Mesendoderm (in vitro differentiated cells): ENCODE data around the gene PCDHB11.
"Not testable (repeated sequence)": the region's sequence is repeated elsewhere in the genome, so short reads cannot be mapped to it uniquely, and the experiment has no call there.

ENCODE experiments used
- DNase-seq: peaks from one replicate; pipeline ENCODE4 v3.0.0; 2013
- H2AK5ac ChIP-seq: 2 replicates; pipeline ENCODE4 v1.6.1; 2013; ENCODE audit warnings: low read length, inconsistent platforms
- H2BK120ac ChIP-seq: 2 replicates; pipeline ENCODE4 v1.6.1; 2013; ENCODE audit warnings: low read depth, mild to moderate bottlenecking, low read length, moderate library complexity, mixed read lengths
- H2BK15ac ChIP-seq: replicated peaks from 2 replicates; pipeline ENCODE4 v1.6.1; 2013; ENCODE audit warnings: low read depth, mild to moderate bottlenecking, moderate library complexity
- H2BK5ac ChIP-seq: 2 replicates; pipeline ENCODE4 v1.6.1; 2013; ENCODE audit warnings: low read length, inconsistent platforms
- H3K18ac ChIP-seq: 2 replicates; pipeline ENCODE4 v1.6.1; 2013; ENCODE audit warnings: mild to moderate bottlenecking, low read length, mixed read lengths
- H3K23ac ChIP-seq: one replicate; pipeline ENCODE4 v1.6.1; 2013; ENCODE audit warnings: low read length
- H3K27ac ChIP-seq: 2 replicates; pipeline ENCODE4 v1.5.1; 2013; ENCODE audit warnings: low read depth, mild to moderate bottlenecking, inconsistent platforms, low read length, moderate library complexity
- H3K27me3 ChIP-seq: 2 replicates; pipeline ENCODE4 v1.6.1; 2013; ENCODE audit warnings: low read length, control low read depth, mild to moderate bottlenecking, inconsistent platforms; ENCODE audit not compliant: insufficient read depth, poor library complexity
- H3K36me3 ChIP-seq: 2 replicates; pipeline ENCODE4 v1.6.1; 2013; ENCODE audit warnings: low read length, inconsistent platforms; ENCODE audit not compliant: control insufficient read depth, insufficient read depth
- H3K4ac ChIP-seq: one replicate; pipeline ENCODE4 v1.6.1; 2013; ENCODE audit warnings: low read depth, mild to moderate bottlenecking, low read length, moderate library complexity
- H3K4me1 ChIP-seq: 2 replicates; pipeline ENCODE4 v1.6.1; 2013; ENCODE audit warnings: low read depth, low read length, inconsistent platforms; ENCODE audit not compliant: control insufficient read depth
- H3K4me2 ChIP-seq: 2 replicates; pipeline ENCODE4 v1.6.1; 2013; ENCODE audit warnings: low read length
- H3K4me3 ChIP-seq: 2 replicates; pipeline ENCODE4 v1.5.1; 2013; ENCODE audit warnings: mild to moderate bottlenecking, low read length
- H3K56ac ChIP-seq: one replicate; pipeline ENCODE4 v1.6.1; 2013; ENCODE audit warnings: low read length
- H3K79me1 ChIP-seq: 2 replicates; pipeline ENCODE4 v1.6.1; 2013; ENCODE audit warnings: low read length, inconsistent platforms
- H3K79me2 ChIP-seq: 2 replicates; pipeline ENCODE4 v1.6.1; 2013; ENCODE audit warnings: mild to moderate bottlenecking, low read length; ENCODE audit not compliant: control insufficient read depth, insufficient read depth
- H3K9ac ChIP-seq: 2 replicates; pipeline ENCODE4 v1.6.1; 2013; ENCODE audit warnings: low read length, inconsistent platforms
- H4K5ac ChIP-seq: one replicate; pipeline ENCODE4 v1.6.1; 2013; ENCODE audit warnings: low read length
- H4K8ac ChIP-seq: one replicate; pipeline ENCODE4 v1.6.1; 2013; ENCODE audit warnings: low read depth, mild to moderate bottlenecking, control low read depth, low read length, moderate library complexity
- WGBS: extraction: QIAGEN DNeasy Blood & Tissue Kit; methylation state at CpG from one replicate; pipeline ENCODE4 v1.1.7; 2013; ENCODE audit warnings: low lambda C conversion rate, missing lambda C conversion rate; ENCODE audit not compliant: insufficient coverage; ENCODE audit errors: extremely low coverage; 5-methylcytosine and 5-hydroxymethylcytosine counted together

Gene PCDHB11

GRCh38 chr5:141216035-141216434, 16.6 kb downstream of the PCDHB11 start:
- H3K4me1 ChIP-seq, H3K18ac ChIP-seq, H3K27me3 ChIP-seq, H3K36me3 ChIP-seq, H2BK120ac ChIP-seq, H3K79me1 ChIP-seq, H3K4me2 ChIP-seq, H4K5ac ChIP-seq, H4K8ac ChIP-seq, H2BK5ac ChIP-seq, H3K4me3 ChIP-seq, H3K56ac ChIP-seq, H3K23ac ChIP-seq, H3K27ac ChIP-seq, H2BK15ac ChIP-seq, H3K9ac ChIP-seq, H3K4ac ChIP-seq, H2AK5ac ChIP-seq, DNase-seq, H3K79me2 ChIP-seq: not testable (repeated sequence)
- no CpG with 5 or more reads among the region's 26 CpGs for WGBS

GRCh38 chr5:141223112-141223783, 23.8 kb downstream of the PCDHB11 start, which contains the start of gene PCDHB14:
PCDHB14 (plus strand) TSS chr5:141223343; CDS start chr5:141223506, 163 bp downstream.
- no peaks in the 10 kb centered on the region for H3K27me3 ChIP-seq
- peak within 1 kb of the TSS; percentile 71 for H3K56ac ChIP-seq
- DNase-seq: peak; percentile 86
- no peak within 1 kb of the TSS for H4K5ac ChIP-seq
- peak within 1 kb of the TSS; percentile 81 for H3K4ac ChIP-seq
- no peaks in the 10 kb centered on the region for H3K79me2 ChIP-seq
- no peaks in the 10 kb centered on the region for H3K4me1 ChIP-seq
- no peak within 1 kb of the TSS for H2BK15ac ChIP-seq
- H2BK120ac ChIP-seq: no peak within 1 kb of the TSS
- H3K23ac ChIP-seq: no peak within 1 kb of the TSS
- H4K8ac ChIP-seq: no peak within 1 kb of the TSS
- no peak within 1 kb of the TSS for H3K4me2 ChIP-seq
- no peak within 1 kb of the TSS for H2BK5ac ChIP-seq
- WGBS: no CpG with 5 or more reads among the region's 15 CpGs
- H2AK5ac ChIP-seq: no peak within 1 kb of the TSS
- no peaks in the 10 kb centered on the region for H3K79me1 ChIP-seq
- no peak within 1 kb of the TSS for H3K27ac ChIP-seq
- H3K18ac ChIP-seq: peak within 1 kb of the TSS; percentile 90
- H3K9ac ChIP-seq: peak within 1 kb of the TSS; percentile 54
- H3K36me3 ChIP-seq: no peaks in the 10 kb centered on the region
- H3K4me3 ChIP-seq: no peak within 1 kb of the TSS

- H3K79me1 ChIP-seq, H3K27me3 ChIP-seq, H3K18ac ChIP-seq, H3K27ac ChIP-seq, H3K56ac ChIP-seq, H4K8ac ChIP-seq, H4K5ac ChIP-seq, H3K23ac ChIP-seq, H2BK5ac ChIP-seq, H3K4me3 ChIP-seq, H3K4ac ChIP-seq, H2AK5ac ChIP-seq, H3K4me2 ChIP-seq, H3K79me2 ChIP-seq, H2BK15ac ChIP-seq, H3K9ac ChIP-seq, DNase-seq, H3K36me3 ChIP-seq, H2BK120ac ChIP-seq, H3K4me1 ChIP-seq: not testable (repeated sequence)
- no CpG with 5 or more reads among the region's 40 CpGs for WGBS
These were observed 25.4 kb downstream of the PCDHB11 start for GRCh38 chr5:141224844-141225243.

- H2BK15ac ChIP-seq, H3K23ac ChIP-seq, H3K56ac ChIP-seq, DNase-seq, H3K18ac ChIP-seq, H2AK5ac ChIP-seq, H3K27ac ChIP-seq, H3K79me2 ChIP-seq, H4K8ac ChIP-seq, H2BK5ac ChIP-seq, H3K36me3 ChIP-seq, H3K9ac ChIP-seq, H3K4me2 ChIP-seq, H3K4me1 ChIP-seq, H3K4ac ChIP-seq, H3K4me3 ChIP-seq, H4K5ac ChIP-seq, H3K27me3 ChIP-seq, H3K79me1 ChIP-seq, H2BK120ac ChIP-seq: not testable (repeated sequence)
- no CpG with 5 or more reads among the region's 30 CpGs for WGBS
These were observed 26.0 kb downstream of the PCDHB11 start for GRCh38 chr5:141225421-141225820.

GRCh38 chr5:141234109-141234667, 34.8 kb downstream of the PCDHB11 start:
- H3K79me2 ChIP-seq: no peaks in the 10 kb centered on the region
- no peaks in the 10 kb centered on the region for H3K4me1 ChIP-seq
- no peak overlapping the region for H3K18ac ChIP-seq
- no peaks in the 10 kb centered on the region for H3K36me3 ChIP-seq
- H3K79me1 ChIP-seq: no peaks in the 10 kb centered on the region
- no peak overlapping the region for H2BK5ac ChIP-seq
- H3K9ac ChIP-seq: no peak overlapping the region
- H2BK120ac ChIP-seq: no peak overlapping the region
- WGBS: no CpG with 5 or more reads among the region's 15 CpGs
- H3K4me3 ChIP-seq: no peak overlapping the region
- peak; percentile 11 for DNase-seq
- H3K4ac ChIP-seq: no peak overlapping the region
- H3K56ac ChIP-seq: no peak overlapping the region
- no peak overlapping the region for H2AK5ac ChIP-seq
- no peak overlapping the region for H2BK15ac ChIP-seq
- H4K8ac ChIP-seq: no peak overlapping the region
- no peak overlapping the region for H3K4me2 ChIP-seq
- H3K23ac ChIP-seq: no peak overlapping the region
- no peak overlapping the region for H3K27ac ChIP-seq
- no peaks in the 10 kb centered on the region for H3K27me3 ChIP-seq
- H4K5ac ChIP-seq: no peak overlapping the region

GRCh38 chr5:141235922-141236321, 36.5 kb downstream of the PCDHB11 start:
- H3K9ac ChIP-seq, H3K27ac ChIP-seq, H3K79me1 ChIP-seq, DNase-seq, H3K18ac ChIP-seq, H3K4ac ChIP-seq, H2BK5ac ChIP-seq, H3K23ac ChIP-seq, H4K8ac ChIP-seq, H3K4me3 ChIP-seq, H3K4me2 ChIP-seq, H3K56ac ChIP-seq, H2AK5ac ChIP-seq, H3K79me2 ChIP-seq, H2BK120ac ChIP-seq, H3K36me3 ChIP-seq, H3K27me3 ChIP-seq, H2BK15ac ChIP-seq, H3K4me1 ChIP-seq, H4K5ac ChIP-seq: not testable (repeated sequence)
- no CpG with 5 or more reads among the region's 40 CpGs for WGBS
